SW 1271 (cell line): Measurements from ENCODE around the gene IZUMO4.
"Not testable (repeated sequence)": the region's sequence is repeated elsewhere in the genome, so short reads cannot be mapped to it uniquely, and the experiment has no call there.

Source experiments
- DNase-seq, 2 experiments: peaks; one replicate each; lab custom pipeline; 2025; lab: John Stamatoyannopoulos, UW

Gene IZUMO4

GRCh38 chr19:2081873-2082810, 14.6 kb upstream of the IZUMO4 start:
- DNase-seq: no peak

- no peak for DNase-seq
Observed at GRCh38 chr19:2083174-2083854, 13.4 kb upstream of the IZUMO4 start.

- peak; percentile 60 to 87 for DNase-seq
Observed at GRCh38 chr19:2084993-2085720, 11.6 kb upstream of the IZUMO4 start.

- peak in 1 of 2 experiments; percentile 38 for DNase-seq
Observed at GRCh38 chr19:2086695-2087620, 9.8 kb upstream of the IZUMO4 start.

GRCh38 chr19:2087621-2088100, 9.1 kb upstream of the IZUMO4 start:
- no peak for DNase-seq

- DNase-seq: peak in 1 of 2 experiments; percentile 15
Observed at GRCh38 chr19:2089001-2089711, 7.6 kb upstream of the IZUMO4 start.

GRCh38 chr19:2089727-2090053, 7.0 kb upstream of the IZUMO4 start:
- DNase-seq: no peak

- not testable (repeated sequence) for DNase-seq
Observed at GRCh38 chr19:2091926-2092525, 4.7 kb upstream of the IZUMO4 start.

- peak; percentile 73 to 92 for DNase-seq
Observed at GRCh38 chr19:2096034-2096479, 658 bp upstream of the IZUMO4 start, which contains the start of gene MOB3A. Gene MOB3A, minus strand, starts transcription at chr19:2096326. Its CDS starts 17,766 bp downstream, at chr19:2078560.

- no peak for DNase-seq
Observed at GRCh38 chr19:2097203-2097885, 629 bp downstream of the IZUMO4 start.

- no peak for DNase-seq
Observed at GRCh38 chr19:2097886-2098327, 1.2 kb downstream of the IZUMO4 start.

GRCh38 chr19:2099054-2099501, 2.4 kb downstream of the IZUMO4 start:
- no peak for DNase-seq

GRCh38 chr19:2099937-2100718, 3.4 kb downstream of the IZUMO4 start:
- DNase-seq: no peak

- DNase-seq: no peak
Observed at GRCh38 chr19:2100719-2101061, 4.0 kb downstream of the IZUMO4 start.

GRCh38 chr19:2101417-2102335, 5.0 kb downstream of the IZUMO4 start:
- no peak for DNase-seq

- no peak for DNase-seq
Observed at GRCh38 chr19:2103045-2103707, 6.5 kb downstream of the IZUMO4 start.
